UCSD-AML1 (cell line): ENCODE data around the gene TACC3.

Experiments
- DNase-seq: peaks from one replicate; lab custom pipeline; 2025; ENCODE audit not compliant: unreplicated experiment; lab: John Stamatoyannopoulos, UW

Gene TACC3

DNA sequence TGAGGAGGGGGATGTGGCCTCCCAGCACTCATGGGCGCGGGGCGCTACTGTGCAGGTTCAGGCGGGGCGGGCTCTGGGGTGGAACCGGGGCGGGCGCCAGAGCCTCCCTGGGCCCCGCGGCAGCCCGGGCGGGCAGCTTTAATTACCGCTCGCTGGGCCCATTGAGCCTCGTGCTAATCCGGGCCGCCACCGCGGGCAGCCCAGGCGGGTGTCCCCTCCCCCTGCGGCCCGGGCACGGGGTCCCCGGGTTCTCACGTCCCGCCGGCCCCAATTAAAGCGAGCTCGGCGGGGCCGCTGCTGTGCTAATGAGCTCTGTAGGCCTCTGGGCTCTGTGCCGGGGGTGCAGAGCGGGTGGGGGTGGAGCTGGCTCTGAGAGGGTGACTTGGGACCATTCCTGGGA, 48.9 kb downstream of the TACC3 start:
- no peak for DNase-seq

DNA sequence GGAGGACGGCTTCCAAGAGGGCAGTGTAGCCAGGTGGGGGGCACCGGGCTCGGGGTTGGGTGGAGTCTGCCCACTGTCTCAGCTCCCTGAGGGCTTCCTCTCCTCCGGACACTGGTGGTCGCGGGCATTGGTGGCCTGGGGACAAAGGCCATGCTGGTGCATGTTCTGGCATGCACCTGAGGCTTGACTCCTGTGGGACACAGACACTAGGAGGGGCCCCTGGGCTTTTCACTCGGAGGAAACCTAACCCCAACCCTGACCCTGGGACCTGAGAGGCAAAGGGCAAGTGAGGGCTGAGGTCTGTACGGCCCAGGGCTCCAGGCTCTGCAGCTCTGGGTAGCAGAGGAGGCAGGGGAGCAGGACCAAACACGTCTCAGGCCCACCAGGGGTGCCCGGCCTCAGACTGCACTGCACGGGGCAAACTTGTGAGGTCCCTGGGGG, 49.5 kb downstream of the TACC3 start:
- no peak for DNase-seq

DNA sequence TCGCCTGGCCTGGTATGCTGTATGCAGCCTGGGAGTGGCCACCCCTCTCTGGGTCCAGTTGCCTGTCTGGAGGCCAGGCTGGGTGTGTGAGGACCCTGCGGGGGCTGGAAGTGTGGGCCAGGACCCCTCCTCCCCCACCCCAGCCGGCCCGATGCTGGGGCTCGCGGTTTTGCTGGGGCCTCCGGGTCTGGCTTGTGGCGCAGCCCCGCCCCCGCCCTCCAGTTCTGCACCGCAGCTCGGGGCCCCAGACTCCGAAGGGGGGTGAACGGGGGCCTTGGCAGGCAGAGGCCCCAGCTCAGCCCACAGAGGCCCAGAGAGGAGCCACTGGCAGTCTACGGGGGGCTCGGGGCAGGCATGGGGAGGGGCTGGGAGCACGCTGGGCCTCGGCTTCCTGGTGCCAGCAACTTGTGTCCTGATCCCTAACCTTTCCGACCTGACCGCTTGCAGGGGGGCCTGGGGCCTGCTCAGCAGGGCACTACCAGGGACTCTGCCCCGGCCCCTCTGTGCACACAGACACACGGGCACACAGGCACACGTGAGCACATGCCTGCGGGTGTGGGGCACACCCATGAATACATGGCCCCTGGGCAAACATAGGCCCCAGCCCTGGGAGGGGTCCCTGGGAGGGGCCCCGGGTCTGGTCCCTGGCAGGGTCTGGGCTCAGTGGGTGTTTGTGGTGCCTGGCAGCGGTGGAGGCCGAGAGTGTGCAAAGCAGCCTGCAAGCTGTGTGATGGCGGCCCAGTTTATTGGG, 50.4 kb downstream of the TACC3 start:
- DNase-seq = no peak

DNA sequence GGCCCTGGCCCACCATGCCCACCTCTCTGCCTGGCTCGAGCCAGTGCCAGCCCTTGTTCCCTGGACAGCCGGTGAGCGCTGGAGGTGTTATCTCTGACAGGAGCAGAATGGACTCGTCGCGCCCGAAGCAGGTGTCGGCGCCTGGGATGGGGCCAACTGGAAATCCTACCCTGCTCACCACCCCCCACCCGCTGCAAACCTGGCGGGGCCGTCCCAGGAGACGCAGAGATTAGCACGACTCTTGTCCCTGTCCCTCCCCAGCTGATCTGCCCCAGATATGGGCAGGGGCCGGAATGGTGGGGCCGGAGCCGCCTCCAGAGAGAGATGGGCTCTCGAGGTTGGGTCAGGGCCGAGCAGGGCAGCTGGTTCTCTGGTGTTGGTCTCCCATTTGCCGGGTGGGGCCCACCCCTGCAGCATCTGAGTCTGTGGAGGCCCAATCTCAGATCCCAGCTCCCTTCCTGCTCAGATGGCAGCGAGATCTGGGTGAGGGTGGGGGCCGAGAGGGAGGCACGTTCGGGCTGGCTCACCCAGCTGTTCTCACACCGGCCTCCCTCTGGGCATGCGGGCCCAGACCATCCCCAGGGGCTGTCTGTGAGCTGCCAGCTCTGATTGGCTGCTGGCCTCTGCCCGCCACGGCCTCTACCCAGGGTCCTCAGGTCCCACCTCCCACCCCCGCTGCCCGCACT, 51.7 kb downstream of the TACC3 start:
- DNase-seq = no peak

DNA sequence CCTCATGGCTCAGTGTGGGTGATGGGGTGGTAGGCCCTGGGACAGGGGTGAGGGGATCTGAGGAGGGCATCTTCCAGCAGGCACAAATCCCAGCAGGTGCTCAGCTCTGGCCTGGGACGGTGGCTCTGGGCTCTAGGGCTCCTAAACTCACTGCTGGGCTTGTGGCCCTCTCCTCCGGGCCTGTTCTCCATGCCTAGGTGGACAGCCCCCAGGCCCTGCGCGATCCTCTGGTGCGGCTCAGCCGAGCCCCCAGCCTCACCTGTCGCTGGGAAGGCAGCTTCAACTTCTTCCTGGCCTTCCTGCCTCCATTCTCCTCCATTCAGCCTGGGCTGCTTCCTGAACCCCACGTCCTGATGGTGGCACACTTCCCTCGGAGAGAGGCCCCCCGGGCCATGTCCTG, 52.4 kb downstream of the TACC3 start:
- DNase-seq = no peak

DNA sequence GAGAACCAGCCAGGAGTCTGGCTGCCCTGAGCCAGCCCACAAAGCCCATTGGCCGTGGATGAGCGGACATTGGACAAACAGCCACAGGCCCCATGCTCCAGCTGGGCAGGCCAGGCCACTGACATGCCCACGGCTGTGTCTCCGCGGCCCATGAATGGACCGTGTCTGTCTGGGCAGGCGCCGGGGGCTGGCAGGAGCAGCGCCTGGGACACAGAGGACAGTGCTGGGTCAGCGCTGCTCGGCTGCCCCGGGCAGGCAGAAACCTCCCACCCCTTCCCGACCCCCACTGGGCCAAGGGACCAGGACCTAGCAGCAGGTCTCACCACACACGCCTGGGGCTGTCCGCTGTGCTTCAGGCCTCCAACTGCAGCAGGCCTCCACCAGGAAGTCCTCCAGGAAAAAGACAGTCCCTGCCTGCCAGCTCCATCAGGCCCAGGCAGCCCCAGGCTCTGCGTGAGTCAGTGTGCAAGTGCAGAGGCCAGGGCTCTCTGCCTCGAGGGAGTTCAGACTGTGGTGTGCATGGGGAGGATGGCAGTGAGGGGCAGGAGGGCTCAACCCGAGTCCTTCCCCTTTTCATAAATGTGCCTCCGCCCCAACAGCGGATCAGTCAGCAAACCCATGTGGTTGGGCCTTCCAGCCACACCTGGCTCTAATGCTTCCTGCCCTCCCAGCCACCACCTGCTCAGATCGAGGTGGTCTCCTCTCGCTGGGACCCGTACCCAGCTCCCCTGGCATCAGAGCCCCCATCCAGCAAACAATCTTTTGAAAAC, 54.6 kb downstream of the TACC3 start:
- peak; percentile 27 for DNase-seq

DNA sequence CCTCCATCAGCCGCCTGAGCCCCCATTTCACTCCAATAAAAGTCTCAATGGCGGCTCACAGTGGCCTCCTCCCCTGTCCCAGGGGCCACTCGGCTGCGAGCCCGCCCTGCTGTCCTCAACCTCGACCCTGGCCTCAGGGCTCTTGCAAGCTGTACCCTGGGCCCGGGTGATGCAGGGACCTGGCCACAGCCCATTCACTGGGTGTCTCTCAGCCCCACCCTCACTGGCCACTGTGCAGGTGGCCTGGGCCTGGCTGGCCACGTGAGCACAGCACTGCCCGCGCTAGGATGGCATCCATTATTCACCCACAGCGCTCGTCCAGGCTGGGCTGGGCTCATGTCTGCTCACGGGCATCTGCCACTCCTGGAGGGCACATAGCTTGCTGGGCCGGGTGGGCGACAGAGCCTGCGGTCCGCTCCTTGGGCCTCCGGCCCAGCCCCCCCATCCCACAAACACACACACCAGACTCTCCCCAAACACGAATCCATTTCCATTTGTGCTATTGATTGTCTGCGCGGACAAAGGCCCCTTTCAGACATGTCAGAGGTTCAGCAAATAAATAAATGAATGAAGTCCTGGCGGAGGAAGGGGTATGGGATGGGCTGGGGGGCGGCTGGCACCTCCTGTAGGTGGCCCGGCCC, 55.3 kb downstream of the TACC3 start:
- DNase-seq = no peak

DNA sequence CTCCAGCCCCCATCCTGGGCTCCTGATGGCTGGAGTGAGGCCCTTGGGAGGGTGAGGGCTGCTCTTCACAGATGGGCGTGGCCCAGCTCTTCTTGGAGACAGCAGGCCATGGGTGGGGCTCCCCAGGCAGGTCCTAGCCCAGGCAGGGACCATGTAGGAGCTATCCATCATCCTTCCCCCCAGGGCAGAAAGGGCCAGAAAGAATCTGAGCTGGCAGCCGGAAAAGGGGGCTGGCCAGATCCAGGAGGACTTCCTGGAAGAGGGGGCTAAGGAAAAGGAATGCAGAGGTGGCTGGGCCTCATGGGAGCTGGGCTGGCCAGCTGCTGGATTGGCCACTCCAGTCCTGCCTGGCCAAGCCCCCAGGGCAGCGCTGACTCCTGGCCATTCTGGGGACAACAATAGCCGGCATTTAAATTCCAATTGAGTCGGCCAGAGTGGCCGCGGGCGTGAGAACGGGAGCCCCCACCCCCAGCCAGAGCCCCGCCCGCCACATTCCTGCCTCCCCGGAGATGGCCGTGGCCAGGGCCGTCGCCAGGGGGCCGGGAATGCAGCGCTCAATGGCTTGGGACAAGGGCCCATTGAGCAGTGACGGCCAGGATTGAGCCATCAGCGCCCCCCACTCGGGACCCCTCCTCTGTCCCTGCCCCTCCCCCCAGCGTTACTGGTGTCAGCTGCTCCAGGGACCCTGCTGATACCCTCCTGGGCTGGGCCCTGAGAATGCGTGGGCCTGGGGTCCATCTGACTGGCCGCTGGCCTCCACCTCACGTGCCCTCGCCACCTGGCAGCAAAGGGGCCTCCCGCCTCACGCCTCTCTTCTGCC, 56.7 kb downstream of the TACC3 start:
- DNase-seq = no peak

DNA sequence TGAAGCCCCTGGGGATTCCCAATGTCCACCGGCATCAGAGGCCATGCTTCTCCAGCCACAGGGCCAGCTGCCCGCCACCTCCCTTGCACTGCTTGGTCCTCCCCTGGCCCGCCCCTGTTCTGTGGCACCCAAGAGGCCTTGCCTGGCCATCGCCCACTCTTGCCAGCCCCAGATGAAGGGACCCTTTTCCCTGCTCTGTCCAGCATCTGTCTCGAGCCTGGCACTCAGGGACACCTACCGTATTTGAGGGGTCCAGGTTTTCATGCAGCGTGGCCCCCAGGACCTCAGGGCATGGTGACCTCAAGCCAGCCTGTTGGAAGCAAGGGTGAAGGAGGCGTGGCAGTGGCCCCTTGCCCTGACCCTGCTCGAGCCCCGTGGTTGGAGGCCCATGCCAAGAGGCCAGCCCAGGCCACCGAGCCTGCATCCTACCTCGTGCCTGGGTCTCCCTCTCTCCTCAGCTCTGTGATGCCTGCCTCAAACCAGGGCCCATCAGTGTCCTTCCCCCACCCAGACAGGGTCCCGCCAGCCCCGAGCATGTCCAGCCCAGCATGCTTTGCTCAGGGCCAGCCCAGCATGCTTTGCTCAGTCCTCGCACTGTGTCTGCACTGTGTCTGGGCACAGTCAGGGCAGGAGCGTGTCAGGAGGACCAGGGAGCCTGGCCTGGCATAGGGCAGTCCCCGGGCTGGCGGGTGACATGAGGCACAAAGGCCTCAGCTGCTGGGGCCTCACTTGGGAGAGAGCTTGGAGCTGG, 57.5 kb downstream of the TACC3 start:
- no peak for DNase-seq

DNA sequence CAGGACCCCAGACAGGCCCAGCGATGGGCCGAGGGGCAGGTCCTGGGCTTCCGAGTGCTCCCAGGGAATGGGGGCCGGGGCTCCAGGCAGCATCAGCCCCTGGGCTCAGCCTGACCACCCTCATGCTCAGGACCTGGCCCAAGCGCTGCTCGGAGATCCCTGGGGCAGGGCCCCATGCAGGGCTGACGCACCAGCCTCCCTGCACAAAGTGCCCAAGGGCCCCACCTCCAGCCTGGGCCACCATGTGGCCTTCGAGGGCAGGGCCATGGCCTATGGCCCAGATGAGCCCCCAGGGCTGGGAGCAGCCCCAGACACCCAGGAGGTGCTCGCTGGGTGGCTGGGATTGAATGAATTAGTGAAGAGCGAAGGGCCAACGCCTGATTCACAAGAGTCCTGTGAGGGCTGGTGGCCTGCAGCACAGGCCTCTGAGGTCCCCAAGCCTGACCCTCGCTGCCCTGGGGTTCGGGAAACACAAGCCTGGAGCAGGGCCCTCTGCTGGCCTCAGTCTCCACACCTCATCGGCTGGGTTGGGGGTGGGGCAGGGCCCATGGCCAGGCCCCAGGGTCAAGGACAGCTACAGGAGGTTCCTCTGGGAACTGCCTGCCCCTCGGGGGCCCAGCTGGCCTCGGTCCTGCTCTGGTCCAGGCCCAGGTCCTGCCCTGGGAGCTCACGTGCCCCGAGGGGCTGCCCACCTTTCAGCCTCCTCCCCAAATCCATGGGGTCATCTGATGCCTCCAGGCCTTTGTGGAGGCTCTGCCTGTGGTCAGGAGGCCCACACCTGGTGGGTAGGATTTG, 58.5 kb downstream of the TACC3 start:
- no peak for DNase-seq

DNA sequence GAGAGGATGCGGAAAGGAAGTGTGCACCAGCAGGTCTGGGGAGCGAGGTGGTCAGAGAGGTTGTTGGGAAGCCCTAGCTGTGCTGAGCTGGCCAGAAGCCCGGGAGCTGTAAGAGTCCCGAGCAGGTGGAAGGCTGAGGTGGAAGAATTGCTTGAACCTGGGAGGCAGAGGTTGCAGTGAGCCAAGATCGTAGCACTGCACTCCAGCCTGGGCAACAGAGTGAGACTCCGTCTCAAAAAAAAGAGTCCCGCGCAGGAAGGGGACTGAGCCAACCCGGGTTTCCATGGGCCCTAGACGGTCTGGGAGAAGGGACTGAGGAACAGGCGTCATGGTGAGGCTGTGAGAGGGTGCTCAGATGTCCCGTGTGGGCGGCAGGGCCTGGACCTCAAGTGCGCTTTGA, 59.1 kb downstream of the TACC3 start:
- DNase-seq = no peak

DNA sequence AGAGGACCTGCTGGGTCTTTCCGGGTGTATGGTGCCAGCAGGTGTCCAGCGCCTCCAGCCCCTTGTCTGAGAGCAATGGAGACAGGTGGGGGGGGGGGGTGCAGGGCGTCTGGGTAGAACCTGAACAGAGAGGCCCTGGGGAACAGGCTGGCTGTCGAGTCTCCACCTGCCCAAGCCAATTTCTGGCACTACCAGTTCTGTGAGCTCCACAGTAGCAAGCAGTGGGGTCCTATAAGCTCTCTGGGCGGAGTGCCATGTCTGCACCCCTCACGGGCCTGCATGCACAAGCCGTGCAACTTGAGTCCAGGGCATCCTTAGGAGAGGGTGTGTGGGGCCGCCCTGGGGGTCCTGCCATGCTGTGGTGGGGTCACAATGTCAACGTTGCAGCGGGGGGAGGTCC, 61.7 kb downstream of the TACC3 start:
- no peak for DNase-seq

DNA sequence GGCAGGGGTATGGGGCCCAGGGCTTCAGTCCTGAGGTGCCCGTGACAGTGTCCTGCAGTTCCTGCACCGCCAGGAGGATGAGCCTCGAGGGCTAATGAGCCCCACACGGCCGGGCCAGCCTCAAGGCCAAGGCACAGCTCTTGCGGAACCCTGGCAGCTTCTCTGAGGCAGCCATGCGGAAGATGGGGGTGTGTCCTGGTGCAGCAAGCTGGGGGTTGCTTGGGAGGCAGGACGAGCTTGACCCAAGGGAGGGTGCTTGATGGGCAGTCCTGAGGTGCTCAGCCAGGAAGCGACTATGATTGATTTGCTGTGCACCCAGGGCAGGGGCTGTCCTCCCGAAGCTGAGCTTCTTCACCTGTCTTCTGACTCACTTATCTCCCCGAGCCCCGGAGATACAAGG, 62.6 kb downstream of the TACC3 start:
- no peak for DNase-seq

DNA sequence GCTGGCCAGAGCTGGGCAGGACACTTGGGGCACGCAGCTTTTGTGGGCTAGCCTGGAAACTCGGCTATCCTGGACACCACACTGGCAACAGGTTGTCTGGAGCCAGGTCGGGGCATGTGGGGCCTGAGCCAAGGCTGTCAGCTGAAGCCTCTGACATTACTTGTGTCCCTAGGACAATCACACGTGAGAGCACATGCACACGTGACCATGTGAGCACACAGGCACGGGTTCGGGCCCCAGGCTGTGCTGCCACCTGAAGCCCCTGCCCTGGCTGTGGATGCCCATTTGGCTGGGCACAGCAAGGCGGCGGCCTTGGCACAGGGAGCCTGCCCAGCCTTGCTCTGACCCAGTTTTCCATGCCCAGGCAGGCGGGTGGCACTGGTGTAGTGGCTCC, 63.1 kb downstream of the TACC3 start:
- DNase-seq = no peak

DNA sequence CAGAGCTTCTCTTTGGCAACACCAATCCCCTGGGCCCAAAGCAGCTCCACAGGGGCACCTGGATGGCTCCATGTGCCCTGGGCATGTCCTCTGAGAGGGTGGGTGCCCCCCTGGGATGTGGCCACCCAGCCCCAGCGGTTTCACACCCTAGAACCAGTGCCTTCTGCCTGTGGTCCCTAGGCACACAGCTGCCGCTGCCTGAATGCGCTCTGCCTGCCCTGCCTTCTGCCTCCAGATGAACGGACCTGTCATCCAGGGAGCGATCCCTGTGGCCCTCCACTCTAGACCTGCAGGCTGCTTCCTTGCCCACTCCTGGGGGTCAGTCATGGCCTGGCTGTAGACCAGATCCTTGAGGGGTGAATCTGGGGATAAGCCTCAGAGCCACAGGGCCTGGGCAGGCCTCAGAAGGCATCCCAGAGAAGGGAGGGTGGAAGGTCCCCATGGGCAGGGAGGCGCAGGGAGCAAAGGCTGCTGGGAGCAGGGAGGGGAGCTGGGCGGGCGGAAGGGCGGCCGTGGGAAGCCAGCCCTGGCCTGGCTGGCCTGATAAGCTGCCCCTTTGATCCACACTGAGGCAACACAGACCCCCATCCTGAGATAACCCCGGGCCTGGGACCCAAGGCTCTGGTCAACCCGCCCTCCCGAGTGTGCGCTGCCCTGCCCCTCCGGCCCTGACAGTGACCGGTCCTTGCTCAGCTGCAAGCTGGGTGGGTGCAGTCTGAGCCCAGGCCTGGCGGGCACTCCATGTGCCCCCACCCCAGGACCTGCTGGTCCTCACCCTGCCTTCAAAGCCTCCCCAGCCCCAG, 63.7 kb downstream of the TACC3 start:
- DNase-seq = no peak

DNA sequence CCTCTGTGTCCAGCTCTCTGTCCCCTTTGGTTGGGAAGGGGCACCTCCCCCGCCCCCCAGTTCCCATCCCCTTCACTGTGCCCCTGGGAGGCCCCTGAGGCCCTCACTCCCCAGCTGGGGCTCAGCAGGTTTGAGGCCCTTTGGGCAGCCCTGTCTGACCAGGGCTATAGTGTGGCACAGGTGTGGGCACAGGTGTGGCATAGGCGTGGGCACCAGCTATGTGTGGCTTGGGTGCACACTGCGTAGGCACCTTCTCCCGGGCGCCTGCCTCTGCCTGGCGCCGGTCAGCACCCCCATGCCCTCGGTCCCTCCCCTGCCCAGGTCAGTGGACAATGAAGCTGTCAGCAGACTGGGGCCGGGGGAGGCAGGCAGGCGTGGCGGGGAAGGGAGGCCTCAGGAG, 64.3 kb downstream of the TACC3 start:
- no peak for DNase-seq

DNA sequence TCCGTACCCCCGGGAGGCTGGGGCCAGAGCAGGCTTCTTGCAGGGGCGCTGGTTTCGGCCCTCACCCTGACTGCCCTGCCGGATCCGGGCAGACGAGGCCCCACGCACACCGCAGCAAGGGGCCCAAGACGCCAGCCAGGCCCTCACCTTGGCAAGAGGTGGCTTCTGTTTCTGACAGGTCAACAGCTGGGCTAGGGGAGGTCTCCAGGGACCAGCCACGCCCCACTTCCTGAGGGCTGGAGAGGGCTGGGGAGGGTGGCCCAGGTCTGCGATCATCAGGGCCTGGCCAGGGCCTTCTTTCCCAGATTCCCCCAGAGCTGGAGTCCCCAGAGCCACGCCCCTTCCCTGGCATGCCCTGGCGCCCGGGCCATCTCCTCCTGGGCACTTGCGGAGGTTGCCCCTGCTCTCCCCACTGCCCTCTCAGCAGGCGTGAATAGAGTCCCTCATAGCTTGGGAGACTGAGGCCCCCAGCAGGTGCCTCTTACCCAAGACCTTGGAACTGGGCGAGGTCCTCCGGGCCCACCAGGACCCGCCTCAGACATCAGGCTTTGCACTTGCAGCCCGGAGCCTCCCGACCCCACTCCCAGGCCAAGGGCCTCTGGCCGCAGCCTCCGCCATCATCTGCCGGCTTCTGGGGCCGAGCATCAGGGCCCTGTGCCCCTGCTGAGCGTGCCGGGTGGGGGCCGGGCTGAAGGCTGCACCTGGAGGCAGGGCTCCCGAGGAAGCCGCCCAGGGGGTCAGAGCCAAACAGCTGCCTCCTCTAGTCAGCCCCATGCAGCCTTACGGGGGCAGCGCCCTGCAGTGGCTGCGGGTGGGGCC, 65.4 kb downstream of the TACC3 start:
- no peak for DNase-seq
